GM21723 (cell line): ENCODE measurements around the gene RAPGEF1.
"Not testable (repeated sequence)": the region's sequence is repeated elsewhere in the genome, so short reads cannot be mapped to it uniquely, and the experiment has no call there.

ENCODE experiments used
- ATAC-seq: cut with Tn5 transposase; IDR thresholded peaks from one replicate; pipeline ENCODE4 v1.9.1; 2021; ENCODE audit warnings: mild to moderate bottlenecking, moderate library complexity; ENCODE audit not compliant: unreplicated experiment

Gene RAPGEF1, protein sequence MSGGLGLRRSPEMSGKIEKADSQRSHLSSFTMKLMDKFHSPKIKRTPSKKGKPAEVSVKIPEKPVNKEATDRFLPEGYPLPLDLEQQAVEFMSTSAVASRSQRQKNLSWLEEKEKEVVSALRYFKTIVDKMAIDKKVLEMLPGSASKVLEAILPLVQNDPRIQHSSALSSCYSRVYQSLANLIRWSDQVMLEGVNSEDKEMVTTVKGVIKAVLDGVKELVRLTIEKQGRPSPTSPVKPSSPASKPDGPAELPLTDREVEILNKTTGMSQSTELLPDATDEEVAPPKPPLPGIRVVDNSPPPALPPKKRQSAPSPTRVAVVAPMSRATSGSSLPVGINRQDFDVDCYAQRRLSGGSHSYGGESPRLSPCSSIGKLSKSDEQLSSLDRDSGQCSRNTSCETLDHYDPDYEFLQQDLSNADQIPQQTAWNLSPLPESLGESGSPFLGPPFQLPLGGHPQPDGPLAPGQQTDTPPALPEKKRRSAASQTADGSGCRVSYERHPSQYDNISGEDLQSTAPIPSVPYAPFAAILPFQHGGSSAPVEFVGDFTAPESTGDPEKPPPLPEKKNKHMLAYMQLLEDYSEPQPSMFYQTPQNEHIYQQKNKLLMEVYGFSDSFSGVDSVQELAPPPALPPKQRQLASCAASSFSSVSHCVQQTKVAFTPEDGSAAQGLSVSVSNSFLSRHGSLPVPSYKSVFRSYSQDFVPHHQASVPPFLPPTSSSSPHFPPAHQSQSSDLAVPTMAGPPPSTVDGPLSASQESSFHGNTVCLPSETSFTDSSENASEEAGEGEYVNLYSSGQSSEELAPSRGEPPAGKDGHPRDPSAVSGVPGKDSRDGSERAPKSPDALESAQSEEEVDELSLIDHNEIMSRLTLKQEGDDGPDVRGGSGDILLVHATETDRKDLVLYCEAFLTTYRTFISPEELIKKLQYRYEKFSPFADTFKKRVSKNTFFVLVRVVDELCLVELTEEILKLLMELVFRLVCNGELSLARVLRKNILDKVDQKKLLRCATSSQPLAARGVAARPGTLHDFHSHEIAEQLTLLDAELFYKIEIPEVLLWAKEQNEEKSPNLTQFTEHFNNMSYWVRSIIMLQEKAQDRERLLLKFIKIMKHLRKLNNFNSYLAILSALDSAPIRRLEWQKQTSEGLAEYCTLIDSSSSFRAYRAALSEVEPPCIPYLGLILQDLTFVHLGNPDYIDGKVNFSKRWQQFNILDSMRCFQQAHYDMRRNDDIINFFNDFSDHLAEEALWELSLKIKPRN (N-terminal part only)

DNA sequence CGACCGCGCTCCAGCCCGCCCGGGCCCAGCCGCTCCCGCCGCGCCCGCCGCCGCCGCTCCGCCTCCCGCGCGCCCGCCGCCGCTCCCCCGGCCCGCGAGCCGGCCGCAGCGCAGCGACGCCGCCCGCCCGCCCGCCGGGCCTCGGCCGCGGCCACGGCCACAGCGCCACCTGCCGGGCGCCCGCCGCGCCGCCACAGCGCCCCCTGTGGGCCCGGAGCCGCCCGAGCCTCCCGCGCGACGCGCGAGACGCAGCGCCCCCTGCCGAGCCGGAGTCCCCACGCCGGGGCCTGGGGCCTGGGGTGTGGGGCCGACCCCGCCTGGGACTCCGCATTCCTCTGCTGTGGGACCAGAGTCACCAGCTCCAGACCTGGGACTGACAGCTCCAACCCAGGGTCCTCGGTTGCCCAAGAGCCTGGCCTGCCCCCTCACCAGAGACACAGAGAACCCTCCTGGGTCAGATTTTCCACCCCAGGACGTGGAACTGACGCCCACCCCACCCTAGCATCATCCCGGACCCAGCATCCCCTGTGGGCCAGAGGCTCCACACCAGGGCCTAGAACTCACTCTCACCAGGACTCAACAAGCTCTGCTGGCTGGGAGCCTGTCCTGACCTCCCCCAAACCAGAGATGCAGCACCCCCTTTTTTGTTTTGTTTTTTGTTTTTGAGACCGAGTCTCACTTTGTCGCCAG, at the start of gene RAPGEF1:
Gene RAPGEF1, minus strand, starts transcription at position 118 of the 690 bp plus-strand sequence. CDS start 246 bp downstream, outside the sequence.
- ATAC-seq = no peak

DNA sequence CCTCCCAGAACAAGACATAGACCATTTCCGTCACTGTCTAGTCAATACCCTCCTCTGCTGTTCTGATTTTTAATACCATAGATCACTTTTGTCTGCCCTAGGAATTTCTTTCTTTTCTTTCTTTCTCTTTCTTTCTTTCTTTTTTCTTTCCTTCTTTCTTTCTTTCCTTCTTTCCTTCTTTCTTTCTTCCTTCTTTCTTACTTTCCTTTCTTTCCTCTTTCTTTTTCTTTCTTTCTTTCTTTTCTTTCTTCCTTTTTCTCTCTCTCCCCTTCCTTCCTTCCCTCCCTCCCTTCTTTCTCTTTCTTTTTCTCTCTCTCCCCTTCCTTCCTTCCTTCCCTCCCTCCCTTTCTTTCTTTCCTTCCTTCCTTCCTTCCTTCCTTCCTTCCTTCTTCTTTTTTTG, 49.0 kb upstream of the RAPGEF1 start:
- ATAC-seq = no peak

DNA sequence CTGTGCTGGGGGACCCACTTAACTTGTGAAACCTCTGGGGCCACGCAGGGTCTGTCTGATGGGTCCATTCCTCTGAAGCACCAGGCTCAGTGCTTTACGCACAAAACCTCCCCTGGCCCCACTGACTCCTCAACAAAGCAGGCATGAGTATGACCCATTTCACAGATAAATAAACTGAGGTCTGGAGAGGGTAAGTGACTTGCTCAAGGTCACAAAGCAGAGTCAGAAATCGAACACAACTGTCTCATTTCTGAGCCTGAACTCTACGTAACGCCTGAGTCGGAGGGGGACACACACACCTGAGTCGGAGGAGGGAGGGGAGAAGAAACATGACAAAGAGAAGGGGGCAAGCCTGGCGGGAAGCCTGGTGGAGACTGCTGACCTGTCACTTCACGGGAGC, 48.0 kb upstream of the RAPGEF1 start:
- ATAC-seq = no peak

DNA sequence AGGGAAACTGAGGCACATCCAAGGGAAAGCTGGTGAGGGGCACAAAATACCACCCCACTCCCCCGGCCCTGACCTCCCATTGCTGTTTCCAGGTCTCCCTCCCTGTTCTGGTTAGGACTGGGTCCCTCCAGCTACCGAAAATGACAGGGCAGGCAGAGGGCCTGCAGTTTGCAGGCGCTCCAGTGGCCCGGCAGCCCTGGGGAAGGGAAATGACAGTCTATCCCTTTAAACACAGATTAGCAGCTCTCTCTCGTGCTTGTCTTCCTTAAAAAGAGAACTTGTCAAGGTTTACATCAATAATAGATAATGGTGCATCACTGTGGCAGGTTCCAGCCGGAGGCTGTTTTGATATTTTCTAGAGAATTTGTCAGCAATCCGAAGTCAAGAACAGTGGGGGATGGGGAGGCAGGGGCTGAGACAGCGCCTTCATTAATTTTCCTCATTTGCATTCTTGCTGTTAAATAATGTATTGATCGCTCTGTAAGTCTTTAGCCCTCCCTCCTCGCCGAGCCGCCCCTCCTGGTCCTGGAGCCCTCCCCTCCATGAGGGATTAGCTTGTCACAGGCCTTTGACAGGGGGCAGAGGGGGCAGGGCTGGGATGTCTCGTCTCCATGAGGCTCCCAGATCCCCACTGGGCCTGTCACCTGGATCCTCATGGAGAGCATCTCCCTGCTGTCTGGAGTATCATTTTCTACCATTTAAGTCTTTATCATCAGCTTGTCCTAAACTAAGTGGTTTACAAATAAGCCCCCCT, 45.0 kb upstream of the RAPGEF1 start:
- ATAC-seq = no peak

DNA sequence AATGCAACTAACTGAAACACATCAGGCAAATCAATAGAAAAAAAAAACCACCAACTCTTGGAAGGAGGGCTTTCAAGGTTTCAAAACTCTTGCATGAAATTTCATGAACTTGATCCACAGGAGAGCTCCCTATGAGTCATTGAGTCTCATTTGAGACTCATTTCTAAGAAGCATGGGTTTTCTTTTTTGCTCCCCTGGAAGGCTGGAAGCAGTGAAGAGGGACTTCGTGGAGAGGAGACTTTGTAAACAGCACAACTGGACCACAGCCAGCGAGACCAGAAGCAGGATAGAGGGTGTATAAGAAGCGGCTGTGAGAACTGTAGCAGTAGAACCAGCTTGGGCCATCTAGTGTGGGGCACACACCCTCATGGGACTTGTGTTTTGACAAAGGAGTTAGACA, 41.2 kb upstream of the RAPGEF1 start:
- ATAC-seq = no peak

DNA sequence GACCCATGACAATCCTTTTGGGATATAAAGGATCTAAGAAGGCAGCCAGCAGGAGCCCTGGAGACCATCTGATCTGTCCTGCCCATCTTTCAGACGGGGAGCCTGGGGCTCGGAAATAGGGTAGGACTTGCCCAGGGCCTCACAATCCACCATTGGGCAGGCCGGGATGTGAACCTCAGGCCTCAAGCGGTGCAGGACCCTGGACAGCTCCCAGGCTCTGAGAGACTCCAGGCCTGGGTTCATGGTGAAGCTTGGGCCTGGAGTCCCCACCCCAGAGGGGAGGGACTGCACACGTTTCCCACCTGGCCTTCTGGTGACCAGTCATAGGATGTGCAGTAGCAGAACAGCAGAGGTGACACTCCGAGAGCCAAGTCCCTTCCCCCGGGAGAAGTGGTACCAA, 36.6 kb upstream of the RAPGEF1 start:
- ATAC-seq = no peak

DNA sequence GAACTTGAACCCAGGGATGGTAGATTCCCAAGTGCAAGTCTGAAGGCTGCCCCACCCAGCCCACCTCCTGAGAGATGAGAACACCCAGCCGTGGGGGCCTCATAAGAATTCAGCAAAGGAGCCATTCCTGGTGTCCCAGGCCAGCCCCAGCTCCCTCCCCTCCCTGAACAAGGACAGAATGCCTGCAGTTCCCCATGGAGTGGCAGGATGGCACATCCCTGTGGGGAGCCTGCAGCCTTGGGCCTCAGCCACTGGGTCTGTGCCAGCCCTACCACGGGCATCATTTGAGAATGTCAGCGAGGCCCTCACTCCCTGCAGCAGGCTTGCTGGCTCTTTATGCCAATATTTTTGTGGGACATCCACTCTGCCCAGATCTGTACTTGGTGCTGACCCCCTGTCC, 36.2 kb upstream of the RAPGEF1 start:
- ATAC-seq = no peak

DNA sequence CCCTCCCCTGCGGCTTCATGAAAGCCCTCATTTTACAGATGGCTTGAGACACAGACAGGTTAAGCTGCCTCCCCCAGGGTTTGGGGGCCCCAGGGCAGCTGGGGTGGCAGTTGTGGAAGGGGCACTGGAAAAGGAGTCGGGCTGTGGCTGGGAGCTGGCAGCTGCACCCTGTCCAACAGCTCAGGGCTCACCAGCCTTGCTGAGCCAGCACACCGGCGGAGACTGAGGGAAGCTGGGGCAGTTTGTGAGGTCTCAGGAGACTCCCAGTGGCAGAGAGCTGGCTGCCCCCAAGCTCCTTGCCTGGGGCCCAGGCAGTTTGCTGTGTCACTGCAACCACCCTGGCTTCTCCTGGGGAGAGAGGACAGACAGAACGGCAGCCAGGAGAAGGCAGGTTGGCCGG, 34.8 kb upstream of the RAPGEF1 start:
- ATAC-seq = no peak

DNA sequence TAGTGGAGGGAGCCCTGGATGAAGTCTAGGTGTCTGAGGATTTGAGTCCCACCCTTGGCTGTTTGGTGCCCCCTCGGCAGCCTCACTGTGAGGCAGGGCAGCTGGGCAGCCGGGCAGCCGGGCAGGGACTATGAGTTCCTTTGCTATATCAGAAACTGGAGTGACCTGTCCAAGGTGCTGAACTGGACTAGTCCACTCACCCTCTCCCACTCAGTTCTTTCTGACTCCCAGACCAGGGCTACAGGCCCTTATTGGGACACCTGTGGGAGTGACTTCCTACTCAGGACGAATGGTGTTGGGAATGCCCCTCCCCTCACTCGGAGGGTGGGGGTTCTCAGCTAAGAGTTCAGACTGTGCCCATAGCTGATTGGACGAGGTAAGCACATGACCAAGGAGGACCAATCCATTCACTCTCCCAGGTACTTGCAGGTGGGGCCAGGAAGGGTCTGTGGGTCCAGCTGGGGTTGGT, 34.1 kb upstream of the RAPGEF1 start:
- no peak for ATAC-seq

DNA sequence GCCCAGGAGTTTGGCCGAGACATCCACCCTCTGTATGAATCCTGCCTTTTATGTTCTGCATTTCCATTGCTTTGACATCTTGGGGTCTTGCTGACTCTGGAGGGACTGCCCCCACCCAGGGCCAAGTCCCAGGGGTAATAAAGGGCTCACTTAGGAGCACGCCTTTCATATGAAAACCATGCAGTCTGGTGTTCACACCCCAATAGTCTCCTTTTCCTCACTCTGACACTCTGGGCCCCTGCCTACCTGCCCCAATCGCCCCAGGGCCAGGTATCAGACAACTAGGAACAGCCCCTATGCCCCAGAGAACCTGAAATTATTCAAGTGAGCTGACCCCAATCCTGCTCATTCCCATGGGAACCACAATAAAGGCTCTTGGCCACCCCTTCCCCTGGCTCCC, 33.1 kb upstream of the RAPGEF1 start:
- no peak for ATAC-seq

DNA sequence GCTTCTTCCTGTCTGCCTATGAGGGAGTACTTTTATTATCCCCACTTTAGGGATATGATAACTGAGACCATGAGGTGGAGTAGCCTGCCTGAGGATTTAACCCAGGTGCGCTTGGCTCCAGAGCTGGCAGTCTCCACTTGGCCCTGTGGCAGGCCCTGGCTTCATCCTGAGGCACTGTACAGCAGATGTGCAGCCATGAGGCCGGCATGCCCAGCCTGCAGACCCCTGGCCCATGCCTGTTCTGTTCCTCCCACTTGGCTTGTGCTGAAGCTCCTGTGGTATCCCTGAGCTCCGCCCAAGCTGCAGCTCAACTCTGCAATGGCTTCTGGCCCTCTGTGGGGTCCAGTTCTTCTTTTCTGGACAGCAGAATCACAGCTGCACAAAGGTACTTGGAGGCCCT, 31.8 kb upstream of the RAPGEF1 start:
- no peak for ATAC-seq

DNA sequence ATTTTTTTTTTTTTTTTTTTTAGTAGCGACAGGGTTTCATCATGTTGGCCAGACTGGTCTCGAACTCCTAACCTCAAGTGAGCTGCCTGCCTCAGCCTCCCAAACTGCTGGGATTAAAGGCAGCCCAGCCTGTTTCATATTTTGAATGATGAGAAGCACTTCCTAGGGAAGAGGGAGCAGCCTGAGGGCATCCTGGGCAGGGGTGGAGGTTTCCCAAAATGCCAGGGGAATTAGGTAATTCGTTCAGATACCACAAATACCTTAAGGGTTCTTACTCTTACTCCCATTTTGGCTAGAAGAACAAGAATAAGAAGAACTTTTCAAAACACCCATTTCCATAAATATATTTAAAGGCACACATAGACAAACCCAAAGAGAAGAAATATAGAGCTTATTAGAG, 29.5 kb upstream of the RAPGEF1 start:
- no peak for ATAC-seq

DNA sequence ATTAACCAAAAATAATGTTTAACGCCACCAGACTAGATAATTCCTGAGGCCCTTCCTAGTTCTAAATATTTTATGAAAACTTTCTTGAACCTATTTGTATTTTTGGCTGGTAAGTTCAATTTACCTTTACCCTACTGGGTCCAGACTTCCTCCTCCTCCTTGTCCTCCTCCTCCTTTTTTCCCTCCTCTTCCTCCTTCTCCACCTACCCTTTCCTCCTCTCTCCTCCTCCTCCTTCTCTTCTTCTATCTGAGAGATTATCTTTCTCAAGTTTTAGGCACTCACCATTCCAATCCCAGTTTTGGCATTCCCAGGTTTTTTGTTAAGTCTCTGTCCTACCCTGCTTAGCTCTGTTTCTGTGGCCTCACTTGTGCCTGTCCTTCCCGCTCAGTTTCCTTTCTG, 24.7 kb upstream of the RAPGEF1 start:
- no peak for ATAC-seq

DNA sequence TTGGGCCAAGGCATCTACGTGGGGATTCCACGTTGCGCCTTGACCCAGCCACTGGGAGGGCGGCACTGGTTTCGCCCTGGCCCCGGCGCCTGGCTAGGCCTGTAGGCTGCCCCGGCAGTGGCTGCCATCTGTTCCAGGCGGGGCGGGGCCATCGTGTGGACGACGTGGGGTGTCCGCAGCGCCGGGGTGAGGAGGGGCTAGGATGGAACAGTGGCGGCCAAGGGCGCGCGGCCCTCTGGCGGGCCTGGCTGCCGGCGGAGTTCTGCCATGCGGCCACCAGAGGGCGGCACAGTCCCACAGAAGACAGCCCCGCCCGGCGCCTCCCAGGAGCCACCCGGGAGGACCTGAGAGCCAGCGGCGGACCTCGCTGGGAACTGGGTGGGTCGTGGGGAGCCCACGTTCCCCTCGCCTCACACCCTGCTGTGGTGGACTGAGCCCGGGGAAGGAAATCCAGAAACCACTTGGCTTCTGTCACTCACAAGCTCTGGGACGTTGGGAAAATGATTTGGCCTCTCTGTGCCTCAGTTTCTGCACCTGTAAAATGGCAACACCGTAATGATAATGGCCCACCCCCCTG, 22.6 kb upstream of the RAPGEF1 start:
- no peak for ATAC-seq

DNA sequence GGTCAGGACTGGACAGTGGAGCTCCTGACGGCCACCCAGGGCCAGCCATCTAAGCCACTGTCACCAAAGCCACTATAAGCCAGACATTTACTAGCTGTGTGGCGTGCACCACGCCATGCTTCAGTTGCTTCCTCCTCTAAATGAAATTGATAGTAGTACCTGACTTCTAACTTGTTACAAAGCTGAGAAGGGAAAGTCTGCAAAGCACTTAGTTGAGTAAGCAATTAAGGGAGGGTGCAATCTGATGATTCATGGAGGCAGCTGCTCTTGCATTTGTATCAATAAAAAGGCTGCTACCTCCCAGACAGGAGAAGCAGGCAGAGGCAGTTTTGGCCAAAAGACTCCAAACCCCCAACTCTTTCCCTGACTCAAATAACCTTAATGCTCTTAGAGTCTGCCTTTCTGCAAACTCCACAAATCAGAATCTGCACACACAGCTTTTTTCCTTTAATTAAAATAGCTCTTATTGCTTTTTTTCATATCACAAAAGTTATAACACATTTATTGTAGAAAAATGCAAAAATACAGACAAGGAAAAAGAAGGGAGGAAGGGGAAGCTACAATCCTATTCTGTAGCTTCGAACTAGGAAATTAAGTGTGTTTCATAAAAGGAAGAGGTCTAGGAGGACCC, 19.3 kb upstream of the RAPGEF1 start:
- no peak for ATAC-seq

DNA sequence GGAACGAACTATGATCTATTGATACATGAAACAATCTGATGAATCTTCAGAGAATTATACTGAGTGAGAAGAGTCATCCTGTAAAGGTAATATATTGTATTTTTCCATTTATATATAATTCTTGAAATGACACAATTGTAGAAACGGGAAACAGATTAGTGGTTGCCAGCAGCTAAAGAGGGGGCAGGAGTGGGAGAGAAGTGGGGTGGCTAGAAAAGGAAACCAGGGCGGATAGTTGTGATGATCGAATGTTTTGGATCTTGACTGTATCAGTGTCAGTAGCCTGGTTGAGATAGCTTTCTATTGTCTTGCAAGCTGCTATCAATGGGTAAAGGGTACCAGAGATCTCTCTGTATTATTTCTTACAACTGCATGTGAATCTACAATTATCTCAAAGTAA, 17.7 kb upstream of the RAPGEF1 start:
- no peak for ATAC-seq

DNA sequence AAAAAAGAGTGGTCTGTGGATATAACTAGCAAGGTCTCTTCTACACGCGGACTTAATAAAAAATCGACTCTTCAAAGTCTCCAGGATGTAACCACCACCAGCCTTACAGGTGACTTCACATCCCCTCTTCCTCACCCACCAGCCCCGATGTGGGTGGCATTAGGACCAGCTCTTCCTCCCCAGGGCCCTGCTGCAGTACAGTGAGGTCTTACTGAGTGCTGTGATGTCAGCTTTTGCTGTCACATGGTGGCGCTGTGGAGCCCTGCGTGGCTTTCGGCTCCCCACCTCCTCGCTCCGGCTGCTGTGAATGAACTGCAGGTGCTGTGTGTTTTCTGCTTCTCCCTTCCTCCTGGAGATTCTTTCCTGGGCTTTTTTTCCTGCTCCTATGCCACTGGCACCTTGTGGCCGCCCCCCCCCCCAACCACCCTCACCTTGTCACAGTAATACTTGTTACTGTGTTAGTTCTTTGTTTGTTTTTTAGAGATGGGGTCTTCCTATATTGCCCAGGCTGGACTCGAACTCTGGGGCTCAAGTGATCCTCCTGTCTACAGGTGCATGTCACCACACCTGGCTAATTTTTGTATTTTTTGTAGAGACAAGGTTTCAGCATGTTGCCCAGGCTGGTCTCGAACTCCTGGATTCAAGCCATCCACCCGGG, 15.8 kb upstream of the RAPGEF1 start:
- peak; percentile 67 for ATAC-seq

DNA sequence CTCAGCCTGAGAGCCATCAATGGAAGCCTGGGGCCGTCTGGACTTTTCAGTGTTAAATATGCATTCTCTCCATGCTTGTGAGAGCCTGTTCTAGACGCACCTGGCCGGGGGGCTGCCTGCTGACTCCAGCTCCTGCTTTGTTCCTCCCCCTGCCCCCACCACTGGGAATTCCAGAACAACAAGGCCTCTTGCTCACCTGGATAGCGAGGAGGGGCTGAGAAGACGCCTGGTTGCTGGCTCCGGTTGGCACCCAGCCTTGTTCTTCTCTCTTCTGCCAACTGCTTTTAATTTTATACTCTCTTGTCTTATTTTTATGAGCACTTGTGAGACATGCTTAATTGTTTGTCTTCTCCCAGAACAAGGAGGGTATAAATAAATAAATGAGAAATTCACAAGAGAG, 15.0 kb upstream of the RAPGEF1 start:
- no peak for ATAC-seq

DNA sequence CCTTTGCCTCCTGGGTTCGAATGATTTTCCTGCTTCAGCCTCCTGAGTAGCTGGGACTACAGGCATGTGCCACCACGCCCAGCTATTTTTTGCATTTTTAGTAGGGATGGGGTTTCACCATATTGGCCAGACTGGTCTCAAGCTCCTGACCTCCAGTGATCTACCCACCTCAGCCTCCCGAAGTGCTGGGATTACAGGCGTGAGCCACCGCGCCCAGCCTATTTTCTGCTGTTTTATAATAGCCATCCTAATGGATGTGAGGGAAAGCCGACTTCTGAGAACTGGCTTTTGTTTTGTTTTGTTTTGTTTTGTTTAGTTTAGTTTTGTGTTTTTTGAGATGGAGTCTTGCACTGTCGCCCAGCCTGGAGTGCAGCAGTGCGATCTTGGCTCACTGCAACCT, 13.9 kb upstream of the RAPGEF1 start:
- ATAC-seq = not testable (repeated sequence)
